Common myeloid progenitor, CD34-positive (primary cell): ENCODE results near the gene AGFG1.

ENCODE experiments used
- CTCF ChIA-PET: fragments of 350-600 bp; sonication (Branson Sonifier 250); formaldehyde crosslinking; loops from one replicate; lab custom pipeline; 2021; ENCODE audit warnings: antibody characterized with exemption; lab: Charles Lee
- POLR2A ChIA-PET: fragments of 350-600 bp; sonication (Branson Sonifier 250); formaldehyde crosslinking; loops from one replicate; lab custom pipeline; 2021; ENCODE audit warnings: antibody characterized with exemption; lab: Charles Lee
- DNase-seq, 3 donors: peaks; one replicate each; pipeline versions ENCODE4 v3.0.0 to v3.0.0-alpha.2; 2013
- H3K27ac ChIP-seq, 2 experiments: 1 replicate in 1 of 2; 2 replicates in 1 of 2; pipeline ENCODE4 v1.7.0; 2013; ENCODE audit warnings: inconsistent platforms in 2 of 2, low read length in 2 of 2, mild to moderate bottlenecking in 2 of 2, low read depth in 1 of 2, moderate library complexity in 1 of 2; ENCODE audit not compliant: severe bottlenecking in 2 of 2, insufficient read depth in 1 of 2, poor library complexity in 1 of 2
- H3K27me3 ChIP-seq, 5 experiments: replicated peaks in 2 of 5; 1 replicate in 3 of 5; 2 replicates in 2 of 5; pipeline versions ENCODE4 v1.6.1 to v1.7.0; 2013; ENCODE audit warnings: low read length in 4 of 5, mild to moderate bottlenecking in 2 of 5, moderate library complexity in 2 of 5, inconsistent platforms in 1 of 5; ENCODE audit not compliant: insufficient read depth in 5 of 5, control insufficient read depth in 4 of 5
- H3K36me3 ChIP-seq, 4 experiments: 1 replicate in 2 of 4; 2 replicates in 2 of 4; pipeline versions ENCODE4 v1.6.1 to v1.7.0; 2013; ENCODE audit warnings: low read length in 3 of 4, control low read depth in 1 of 4, mild to moderate bottlenecking in 1 of 4; ENCODE audit not compliant: control insufficient read depth in 4 of 4, insufficient read depth in 4 of 4
- H3K4me1 ChIP-seq, 4 experiments: 1 replicate in 3 of 4; 2 replicates in 1 of 4; pipeline versions ENCODE4 v1.6.1 to v1.7.1; 2013; ENCODE audit warnings: low read length in 3 of 4, mild to moderate bottlenecking in 3 of 4, control low read depth in 1 of 4, inconsistent platforms in 1 of 4, moderate library complexity in 1 of 4; ENCODE audit not compliant: control insufficient read depth in 4 of 4, insufficient read depth in 4 of 4; ENCODE audit errors: control extremely low read depth in 1 of 4
- H3K4me3 ChIP-seq, 7 experiments: 1 replicate in 4 of 7; 2 replicates in 3 of 7; pipeline versions ENCODE4 v1.5.1 to v1.7.0; 2013; ENCODE audit warnings: mild to moderate bottlenecking in 7 of 7, low read length in 6 of 7, moderate library complexity in 6 of 7, inconsistent platforms in 2 of 7, low read depth in 2 of 7, control low read depth in 1 of 7; ENCODE audit not compliant: insufficient read depth in 4 of 7, control insufficient read depth in 1 of 7; ENCODE audit errors: extremely low read depth in 1 of 7
- H3K9me3 ChIP-seq, 5 experiments: 1 replicate in 4 of 5; 2 replicates in 1 of 5; pipeline versions ENCODE4 v1.6.1 to v1.7.1; 2013; ENCODE audit warnings: low read length in 4 of 5, mild to moderate bottlenecking in 2 of 5, inconsistent platforms in 1 of 5, low read depth in 1 of 5, moderate library complexity in 1 of 5; ENCODE audit not compliant: control insufficient read depth in 4 of 5, insufficient read depth in 2 of 5; ENCODE audit errors: control extremely low read depth in 1 of 5
- WGBS: methylation state at CpG from one replicate; pipeline ENCODE4 v1.1.5; 2013; ENCODE audit not compliant: insufficient coverage; 5-methylcytosine and 5-hydroxymethylcytosine counted together

AGFG1 gene

DNA sequence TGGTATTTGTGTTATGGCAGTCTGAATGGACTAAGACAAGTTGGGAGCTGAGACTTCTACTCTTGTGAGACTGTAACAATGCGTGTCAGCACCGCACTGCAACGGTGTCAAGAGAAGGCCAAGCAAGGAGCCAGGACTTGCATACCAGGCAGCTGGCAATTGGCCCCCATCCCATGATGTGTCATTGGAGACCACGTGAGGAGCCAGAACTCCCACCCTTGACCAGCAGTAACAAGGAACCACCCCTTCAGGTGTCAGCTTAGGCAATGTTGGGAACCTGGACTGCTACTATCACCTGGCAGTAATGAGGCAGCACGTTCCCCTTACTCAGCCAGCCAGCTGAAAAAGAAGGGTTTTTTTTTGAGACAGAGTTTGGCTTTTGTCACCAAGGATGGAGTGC is 32.7 kb upstream of the AGFG1 start:
- no peak for DNase-seq
- CTCF ChIA-PET, result no interaction called here
- POLR2A ChIA-PET, result no interaction called here
- no peak overlapping the region for H3K4me3 ChIP-seq
- H3K9me3 ChIP-seq, result no peaks in the 10 kb centered on the region
- H3K27me3 ChIP-seq, result no peaks in the 10 kb centered on the region
- no peak overlapping the region for H3K27ac ChIP-seq
- no peaks in the 10 kb centered on the region for H3K4me1 ChIP-seq
- H3K36me3 ChIP-seq, result no peaks in the 10 kb centered on the region
- 100% methylated on average over 4 of the region's 5 CpGs for WGBS

- no peak overlapping the region for H3K27ac ChIP-seq
- no peak for DNase-seq
- no peaks in the 10 kb centered on the region for H3K4me1 ChIP-seq
- no peak overlapping the region for H3K4me3 ChIP-seq
- WGBS, result 100% methylated on average over 1 of the region's 1 CpG
- no peaks in the 10 kb centered on the region for H3K36me3 ChIP-seq
- H3K9me3 ChIP-seq, result no peaks in the 10 kb centered on the region
- H3K27me3 ChIP-seq, result no peaks in the 10 kb centered on the region
- ChIA-PET CTCF (no interaction called here), POLR2A (no interaction called here)
These were observed 29.3 kb upstream of the AGFG1 start for GRCh38 chr2:227442639-227443038.

DNA sequence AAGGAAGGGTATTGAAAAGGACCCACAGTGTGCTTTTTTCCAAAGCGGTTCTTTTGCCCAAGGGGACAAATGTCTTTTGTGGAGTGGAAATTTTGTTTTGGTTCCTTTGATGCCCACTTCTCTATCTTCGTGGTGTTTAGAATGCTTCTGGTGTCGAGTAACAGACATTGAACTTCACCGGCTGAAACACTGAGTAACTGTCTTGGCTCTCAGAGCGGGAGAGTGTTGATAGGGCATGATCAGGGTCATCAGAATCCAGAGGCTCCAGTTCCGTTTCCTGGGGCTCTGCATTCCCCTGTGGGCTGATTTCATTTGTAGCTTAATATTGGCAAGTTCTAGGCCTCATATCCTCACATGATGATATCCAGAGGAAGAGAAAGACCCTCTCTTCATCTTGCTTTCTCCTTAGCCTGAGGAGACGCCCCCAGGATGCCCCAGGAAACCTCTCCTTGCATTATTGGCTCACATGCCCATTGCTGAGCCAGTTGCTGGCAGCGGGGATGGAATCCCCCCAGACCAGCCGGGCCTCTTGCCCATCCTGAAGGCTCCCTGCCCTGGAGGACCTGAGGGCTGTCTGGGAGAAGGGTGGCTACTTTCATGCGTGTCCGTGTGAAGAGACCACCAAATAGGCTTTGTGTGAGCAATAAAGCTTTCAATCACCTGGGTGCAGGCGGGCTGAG is 27.9 kb upstream of the AGFG1 start:
- Histone ChIP-seq H3K4me3 (no peak overlapping the region), H3K36me3 (no peaks in the 10 kb centered on the region), H3K4me1 (no peaks in the 10 kb centered on the region), H3K27me3 (no peaks in the 10 kb centered on the region), H3K9me3 (no peaks in the 10 kb centered on the region), H3K27ac (no peak overlapping the region)
- POLR2A ChIA-PET, result no interaction called here
- DNase-seq, result no peak
- 92% methylated on average over 4 of the region's 12 CpGs for WGBS
- CTCF ChIA-PET, result no interaction called here

DNA sequence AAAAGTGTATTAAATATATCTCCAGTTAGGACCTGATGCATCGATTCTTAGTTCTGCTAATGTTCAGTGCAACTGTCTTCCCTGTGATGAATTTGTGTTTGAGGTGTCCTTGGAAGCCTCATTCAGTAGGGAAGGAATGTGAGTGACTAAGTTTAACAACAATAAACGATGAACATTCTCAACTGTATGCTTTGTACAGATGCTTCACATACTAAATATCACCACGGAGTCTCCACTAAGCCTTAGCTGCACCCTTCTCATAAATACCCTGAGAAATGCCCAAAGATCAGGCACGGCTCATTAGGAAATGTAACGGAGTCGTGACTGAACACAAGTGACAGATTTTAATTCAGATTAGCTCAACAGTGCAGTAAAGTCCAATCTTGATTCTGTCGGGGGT is 24.4 kb upstream of the AGFG1 start:
- H3K4me3 ChIP-seq, result no peak overlapping the region
- CTCF ChIA-PET, result interaction anchor here (1.4 kb wide), 1 partner anchor 23 kb away, joined by 4 read pairs; no protein-coding TSS in a partner anchor
- WGBS, result 100% methylated on average over 5 of the region's 7 CpGs
- no peaks in the 10 kb centered on the region for H3K36me3 ChIP-seq
- DNase-seq, result no peak
- no peak overlapping the region for H3K27ac ChIP-seq
- peaks cover 21 to 25% (median 22%) of the 10 kb centered on the region in 4 experiments for H3K4me1 ChIP-seq
- POLR2A ChIA-PET, result no interaction called here
- no peaks in the 10 kb centered on the region for H3K9me3 ChIP-seq
- H3K27me3 ChIP-seq, result no peaks in the 10 kb centered on the region

GRCh38 chr2:227450311-227450841 is 21.6 kb upstream of the AGFG1 start:
- no peaks in the 10 kb centered on the region for H3K27me3 ChIP-seq
- H3K9me3 ChIP-seq, result no peaks in the 10 kb centered on the region
- WGBS, result 29% methylated on average over 3 of the region's 5 CpGs
- ChIA-PET POLR2A (no interaction called here), CTCF (interaction anchor here (1.0 to 1.4 kb wide), 2 partner anchors 43 to 318 kb away, joined by 3 read pairs; no protein-coding TSS in a partner anchor)
- no peak overlapping the region for H3K4me3 ChIP-seq
- H3K4me1 ChIP-seq, result peaks cover 21 to 25% (median 22%) of the 10 kb centered on the region in 4 experiments
- no peaks in the 10 kb centered on the region for H3K36me3 ChIP-seq
- H3K27ac ChIP-seq, result no peak overlapping the region
- DNase-seq, result peak; percentile 19 to 43 (median 37)

DNA sequence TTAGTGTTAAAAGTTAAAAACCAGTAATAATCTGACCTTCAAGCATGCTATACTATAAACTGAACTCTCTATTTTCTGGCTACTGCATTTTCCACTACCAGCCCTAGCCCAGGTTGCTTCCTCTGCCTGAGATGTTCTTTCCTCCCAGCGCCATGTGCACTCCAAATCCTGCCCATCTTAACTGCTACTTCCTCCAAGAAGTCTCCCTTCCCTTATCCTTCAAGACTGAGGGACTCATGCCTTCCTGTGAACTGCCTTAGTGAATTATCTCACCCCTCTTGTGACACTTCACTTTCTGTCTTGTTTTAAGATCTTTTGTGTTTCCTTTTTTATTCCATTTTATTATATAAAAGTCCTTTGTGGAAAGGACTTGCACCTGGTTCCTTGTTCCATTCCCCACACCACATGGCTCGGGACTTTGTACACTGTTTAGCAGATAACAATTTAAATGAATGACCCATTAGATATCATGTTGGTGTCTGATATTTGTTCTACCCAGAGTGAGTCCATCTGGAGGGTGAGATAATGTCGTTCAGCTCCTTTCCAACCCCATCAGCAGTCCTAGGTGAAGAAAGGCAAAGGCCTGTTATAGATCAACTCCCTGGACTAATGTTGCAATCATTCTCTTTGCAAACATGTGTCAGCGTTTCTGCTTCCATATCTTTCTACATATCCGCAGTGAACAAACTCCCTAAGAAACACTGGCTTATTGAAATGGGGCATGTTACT is 20.9 kb upstream of the AGFG1 start:
- CTCF ChIA-PET, result interaction anchor here (1.4 kb wide), 1 partner anchor 318 kb away, joined by 3 read pairs; no protein-coding TSS in a partner anchor
- Histone ChIP-seq H3K27ac (no peak overlapping the region), H3K4me3 (no peak overlapping the region), H3K27me3 (no peaks in the 10 kb centered on the region), H3K9me3 (no peaks in the 10 kb centered on the region), H3K4me1 (peaks cover 21 to 25% (median 22%) of the 10 kb centered on the region in 4 experiments), H3K36me3 (no peaks in the 10 kb centered on the region)
- POLR2A ChIA-PET, result no interaction called here
- WGBS, result 26% methylated on average over 3 of the region's 5 CpGs
- peak; percentile 30 to 68 (median 49) for DNase-seq

DNA sequence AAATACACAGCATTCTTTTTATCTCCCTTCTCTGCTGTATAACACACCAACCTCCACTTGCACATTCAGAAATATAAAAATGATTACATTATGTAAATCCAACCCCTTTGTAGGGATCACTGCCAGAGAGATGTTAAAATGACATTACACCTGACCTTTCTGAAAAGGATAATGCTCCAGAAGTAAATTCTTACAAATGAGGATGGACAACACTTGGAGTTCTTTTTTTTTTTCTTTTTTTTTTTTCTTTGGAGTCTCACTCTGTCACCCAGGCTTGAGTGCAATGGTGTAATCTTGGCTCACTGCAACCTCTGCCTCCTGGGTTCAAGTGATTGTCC is 20.3 kb upstream of the AGFG1 start:
- no peaks in the 10 kb centered on the region for H3K36me3 ChIP-seq
- H3K4me3 ChIP-seq, result no peak overlapping the region
- no peaks in the 10 kb centered on the region for H3K9me3 ChIP-seq
- H3K27ac ChIP-seq, result no peak overlapping the region
- H3K4me1 ChIP-seq, result peaks cover 21 to 25% (median 22%) of the 10 kb centered on the region in 4 experiments
- POLR2A ChIA-PET, result no interaction called here
- CTCF ChIA-PET, result interaction anchor here (1.4 kb wide), 1 partner anchor 317 kb away, joined by 3 read pairs; no protein-coding TSS in a partner anchor
- H3K27me3 ChIP-seq, result no peaks in the 10 kb centered on the region
- DNase-seq, result no peak
